NCI-H2227 (cell line): ENCODE data around the gene SAP130.
A peak's percentile ranks its signal among the peaks of the same experiment; 100 is the strongest.

Source experiments
- DNase-seq: peaks from one replicate; lab custom pipeline; 2025; ENCODE audit not compliant: unreplicated experiment; lab: John Stamatoyannopoulos, UW

SAP130 gene

GRCh38 chr2:128027801-128028667, at the start of gene SAP130:
SAP130 (minus strand) TSS chr2:128028059; CDS start chr2:128026292, 1,767 bp downstream.
- peak; percentile 99 for DNase-seq

- DNase-seq: no peak
These were observed 48.7 kb upstream of the SAP130 start for GRCh38 chr2:128076461-128077106.

- DNase-seq: no peak
These were observed 45.4 kb upstream of the SAP130 start for GRCh38 chr2:128073278-128073677.

GRCh38 chr2:128069769-128070168, 41.9 kb upstream of the SAP130 start:
- DNase-seq: no peak

- DNase-seq: no peak
These were observed 36.5 kb upstream of the SAP130 start for GRCh38 chr2:128064353-128064752.

GRCh38 chr2:128062571-128062970, 34.7 kb upstream of the SAP130 start:
- no peak for DNase-seq

- no peak for DNase-seq
These were observed 30.3 kb upstream of the SAP130 start for GRCh38 chr2:128058114-128058513.

- no peak for DNase-seq
These were observed 29.5 kb upstream of the SAP130 start for GRCh38 chr2:128057334-128057733.

- DNase-seq: no peak
These were observed 26.4 kb upstream of the SAP130 start for GRCh38 chr2:128054104-128054885.

- no peak for DNase-seq
These were observed 25.5 kb upstream of the SAP130 start for GRCh38 chr2:128053331-128053730.

- no peak for DNase-seq
These were observed 15.2 kb upstream of the SAP130 start for GRCh38 chr2:128043041-128043440.

GRCh38 chr2:128041561-128041960, 13.7 kb upstream of the SAP130 start:
- DNase-seq: no peak

GRCh38 chr2:128040166-128040771, 12.4 kb upstream of the SAP130 start:
- no peak for DNase-seq

- DNase-seq: no peak
These were observed 11.7 kb upstream of the SAP130 start for GRCh38 chr2:128039535-128039934.

GRCh38 chr2:128038411-128038810, 10.6 kb upstream of the SAP130 start:
- DNase-seq: no peak

GRCh38 chr2:128037649-128038048, 9.8 kb upstream of the SAP130 start:
- DNase-seq: no peak

- DNase-seq: no peak
These were observed 9.1 kb upstream of the SAP130 start for GRCh38 chr2:128036748-128037607.

GRCh38 chr2:128032092-128032491, 4.2 kb upstream of the SAP130 start:
- DNase-seq: no peak

- no peak for DNase-seq
These were observed 802 bp upstream of the SAP130 start for GRCh38 chr2:128028668-128029054.

- peak; percentile 99 for DNase-seq
These were observed 520 bp downstream of the SAP130 start for GRCh38 chr2:128027278-128027800.
